Measurements from ENCODE around the gene SLC25A39. TPM values are rescaled to one million over a fixed set of nuclear protein-coding genes. Genes with fewer than 3 reads are reported as not detected.

Gene SLC25A39
- total RNA-seq, 1 experiment from 2014 or later: 164 TPM

DNA sequence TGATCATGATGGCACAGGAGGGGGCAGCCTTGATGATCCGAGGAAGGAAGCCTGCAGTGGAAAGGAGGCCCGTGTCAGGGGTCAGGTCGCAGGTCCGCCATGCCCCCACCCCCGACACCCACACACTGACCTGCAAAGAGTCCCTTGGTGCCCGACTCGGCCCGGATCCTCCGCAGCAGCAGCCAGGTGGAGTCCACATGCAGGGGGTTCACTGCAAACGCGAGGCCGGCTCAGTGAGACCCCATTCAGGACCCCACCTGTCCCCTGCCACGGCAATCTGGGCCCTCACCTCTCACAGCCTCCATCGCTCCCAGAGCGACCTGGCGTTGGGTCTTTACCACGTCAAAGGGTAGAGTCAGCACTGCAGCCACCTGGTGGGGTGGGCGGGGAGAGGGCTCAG lies 4.6 kb downstream of the SLC25A39 start:
- Histone ChIP-seq H3K79me2 (ENCODE audit: low read depth) (peaks cover 23% of the 10 kb centered on the region), H3K4me2 (no peak overlapping the region), H3K27ac (no peak overlapping the region), H3K4me3 (no peak overlapping the region), H3K9me3 (ENCODE audit: insufficient read depth, low read depth) (no peaks in the 10 kb centered on the region), H3K36me3 (ENCODE audit: low read depth) (no peaks in the 10 kb centered on the region), H2AFZ (no peak overlapping the region), H3F3A (ENCODE audit: insufficient read depth, low read depth) (peaks cover 20% of the 10 kb centered on the region; the same call in 1 of the 2 replicates), H4K20me1 (ENCODE audit: insufficient read depth) (no peaks in the 10 kb centered on the region), H3K27me3 (ENCODE audit: insufficient read depth, low read depth) (no peaks in the 10 kb centered on the region), H3K4me1 (replicated peaks; ENCODE audit: insufficient read depth) (no peaks in the 10 kb centered on the region), H3K9me2 (ENCODE audit: insufficient read depth) (no peaks in the 10 kb centered on the region)
- TF ChIP-seq, protein P1, sequence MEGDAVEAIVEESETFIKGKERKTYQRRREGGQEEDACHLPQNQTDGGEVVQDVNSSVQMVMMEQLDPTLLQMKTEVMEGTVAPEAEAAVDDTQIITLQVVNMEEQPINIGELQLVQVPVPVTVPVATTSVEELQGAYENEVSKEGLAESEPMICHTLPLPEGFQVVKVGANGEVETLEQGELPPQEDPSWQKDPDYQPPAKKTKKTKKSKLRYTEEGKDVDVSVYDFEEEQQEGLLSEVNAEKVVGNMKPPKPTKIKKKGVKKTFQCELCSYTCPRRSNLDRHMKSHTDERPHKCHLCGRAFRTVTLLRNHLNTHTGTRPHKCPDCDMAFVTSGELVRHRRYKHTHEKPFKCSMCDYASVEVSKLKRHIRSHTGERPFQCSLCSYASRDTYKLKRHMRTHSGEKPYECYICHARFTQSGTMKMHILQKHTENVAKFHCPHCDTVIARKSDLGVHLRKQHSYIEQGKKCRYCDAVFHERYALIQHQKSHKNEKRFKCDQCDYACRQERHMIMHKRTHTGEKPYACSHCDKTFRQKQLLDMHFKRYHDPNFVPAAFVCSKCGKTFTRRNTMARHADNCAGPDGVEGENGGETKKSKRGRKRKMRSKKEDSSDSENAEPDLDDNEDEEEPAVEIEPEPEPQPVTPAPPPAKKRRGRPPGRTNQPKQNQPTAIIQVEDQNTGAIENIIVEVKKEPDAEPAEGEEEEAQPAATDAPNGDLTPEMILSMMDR (conservative IDR thresholded peaks at IDR 0.05): no peak
- no peak for TF ChIP-seq EZH2 (IDR thresholded peaks at IDR 0.05; ENCODE audit: low read depth)
- BruUV-seq (replicated peaks): no TSS peak
- DNase-seq: no peak
- ChIA-PET CTCF (no interaction called here), POLR2A (ENCODE audit: unreplicated experiment) (no interaction called here)
- intact Hi-C loops (cut with micrococcal nuclease; ENCODE audit: unreplicated experiment): no loop called here

- intact Hi-C loops (cut with micrococcal nuclease; ENCODE audit: unreplicated experiment): no loop called here
- DNase-seq: no peak
- Histone ChIP-seq H3K9me3 (ENCODE audit: insufficient read depth, low read depth) (no peaks in the 10 kb centered on the region), H3K4me3 (no peak overlapping the region), H3K79me2 (ENCODE audit: low read depth) (peaks cover 10% of the 10 kb centered on the region; the same call in 1 of the 2 replicates), H3F3A (ENCODE audit: insufficient read depth, low read depth) (peaks cover 17% of the 10 kb centered on the region; the same call in 1 of the 2 replicates), H3K4me1 (replicated peaks; ENCODE audit: insufficient read depth) (no peaks in the 10 kb centered on the region), H3K27ac (no peak overlapping the region), H2AFZ (no peak overlapping the region), H3K27me3 (ENCODE audit: insufficient read depth, low read depth) (no peaks in the 10 kb centered on the region), H4K20me1 (ENCODE audit: insufficient read depth) (no peaks in the 10 kb centered on the region), H3K36me3 (ENCODE audit: low read depth) (no peaks in the 10 kb centered on the region), H3K9me2 (ENCODE audit: insufficient read depth) (no peaks in the 10 kb centered on the region), H3K4me2 (no peak overlapping the region)
- ChIA-PET POLR2A (ENCODE audit: unreplicated experiment) (no interaction called here), CTCF (interaction anchor here (0.6 kb wide), 1 partner anchor 8 kb away, joined by 3 read pairs; no protein-coding TSS in a partner anchor)
- TF ChIP-seq, protein P1 (conservative IDR thresholded peaks at IDR 0.05): no peak
- TF ChIP-seq EZH2 (IDR thresholded peaks at IDR 0.05; ENCODE audit: low read depth): no peak
- BruUV-seq (replicated peaks): no TSS peak
Observed at GRCh38 chr17:44318077-44318892, 6.3 kb downstream of the SLC25A39 start.

- intact Hi-C loops (cut with micrococcal nuclease; ENCODE audit: unreplicated experiment): no loop called here
Observed at GRCh38 chr17:44317545-44317944, 7.1 kb downstream of the SLC25A39 start.

More at GRCh38 chr17:44317545-44317944, 7.1 kb downstream of the SLC25A39 start:
- Histone ChIP-seq H3K4me1 (replicated peaks; ENCODE audit: insufficient read depth) (no peaks in the 10 kb centered on the region), H3K36me3 (ENCODE audit: low read depth) (no peaks in the 10 kb centered on the region), H3K9me3 (ENCODE audit: insufficient read depth, low read depth) (no peaks in the 10 kb centered on the region), H3K27ac (no peak overlapping the region), H3K4me3 (no peak overlapping the region), H3F3A (ENCODE audit: insufficient read depth, low read depth) (peaks cover 17% of the 10 kb centered on the region; the same call in 1 of the 2 replicates), H2AFZ (no peak overlapping the region), H3K9me2 (ENCODE audit: insufficient read depth) (no peaks in the 10 kb centered on the region), H3K4me2 (no peak overlapping the region), H3K27me3 (ENCODE audit: insufficient read depth, low read depth) (no peaks in the 10 kb centered on the region), H3K79me2 (ENCODE audit: low read depth) (peaks cover 4% of the 10 kb centered on the region; the same call in 1 of the 2 replicates), H4K20me1 (ENCODE audit: insufficient read depth) (no peaks in the 10 kb centered on the region)
- no peak for TF ChIP-seq EZH2 (IDR thresholded peaks at IDR 0.05; ENCODE audit: low read depth)
- TF ChIP-seq, protein P1 (conservative IDR thresholded peaks at IDR 0.05): no peak
- DNase-seq: no peak
- BruUV-seq (replicated peaks): no TSS peak
- ChIA-PET POLR2A (ENCODE audit: unreplicated experiment) (no interaction called here), CTCF (interaction anchor here (0.6 kb wide), 1 partner anchor 7 kb away, joined by 3 read pairs; no protein-coding TSS in a partner anchor)

All from PC-9 (cell line).